NCI-H1417 treated with DMSO at 0.1 percent for 48 hours (cell line): ENCODE results near the gene OR2T5.
"Not testable (repeated sequence)": the region's sequence is repeated elsewhere in the genome, so short reads cannot be mapped to it uniquely, and the experiment has no call there.

Source experiments
- DNase-seq: peaks from one replicate; lab custom pipeline; 2025; lab: John Stamatoyannopoulos, UW

Gene OR2T5

GRCh38 chr1:248488289-248488688 lies at the start of gene OR2T5:
OR2T5 (plus strand) TSS chr1:248488589; CDS start chr1:248488589, 0 bp downstream.
- not testable (repeated sequence) for DNase-seq

- not testable (repeated sequence) for DNase-seq
These were observed 49.7 kb upstream of the OR2T5 start for GRCh38 chr1:248438668-248439067.

- DNase-seq = not testable (repeated sequence)
These were observed 49.1 kb upstream of the OR2T5 start for GRCh38 chr1:248439283-248439682.

GRCh38 chr1:248442500-248443277 lies 45.7 kb upstream of the OR2T5 start:
- not testable (repeated sequence) for DNase-seq

- not testable (repeated sequence) for DNase-seq
These were observed 43.8 kb upstream of the OR2T5 start for GRCh38 chr1:248444603-248445002.

GRCh38 chr1:248445399-248445798 lies 43.0 kb upstream of the OR2T5 start, which contains the start of gene OR2T2:
OR2T2 (plus strand) TSS chr1:248445637; CDS start chr1:248452798, 7,161 bp downstream.
- DNase-seq = not testable (repeated sequence)

GRCh38 chr1:248448409-248449074 lies 39.8 kb upstream of the OR2T5 start:
- DNase-seq = not testable (repeated sequence)

GRCh38 chr1:248449821-248450465 lies 38.4 kb upstream of the OR2T5 start:
- DNase-seq = not testable (repeated sequence)

GRCh38 chr1:248450466-248451145 lies 37.8 kb upstream of the OR2T5 start:
- not testable (repeated sequence) for DNase-seq

GRCh38 chr1:248453619-248454018 lies 34.8 kb upstream of the OR2T5 start:
- not testable (repeated sequence) for DNase-seq

GRCh38 chr1:248455045-248455444 lies 33.3 kb upstream of the OR2T5 start:
- not testable (repeated sequence) for DNase-seq

- DNase-seq = not testable (repeated sequence)
These were observed 31.8 kb upstream of the OR2T5 start for GRCh38 chr1:248456635-248457034.

- not testable (repeated sequence) for DNase-seq
These were observed 29.3 kb upstream of the OR2T5 start for GRCh38 chr1:248459117-248459516.

- DNase-seq = no peak
These were observed 17.2 kb upstream of the OR2T5 start for GRCh38 chr1:248471154-248471553.

GRCh38 chr1:248472111-248472510 lies 16.3 kb upstream of the OR2T5 start:
- DNase-seq = not testable (repeated sequence)

- not testable (repeated sequence) for DNase-seq
These were observed 15.3 kb upstream of the OR2T5 start, which contains the start of gene OR2T3 for GRCh38 chr1:248473051-248473450. OR2T3 (plus strand) TSS chr1:248473351; CDS start chr1:248473351, 0 bp downstream.

- not testable (repeated sequence) for DNase-seq
These were observed 12.7 kb upstream of the OR2T5 start for GRCh38 chr1:248475660-248476059.

- not testable (repeated sequence) for DNase-seq
These were observed 6.5 kb upstream of the OR2T5 start for GRCh38 chr1:248481686-248482579.

GRCh38 chr1:248496661-248497060 lies 8.3 kb downstream of the OR2T5 start:
- not testable (repeated sequence) for DNase-seq

GRCh38 chr1:248500305-248501035 lies 12.1 kb downstream of the OR2T5 start:
- not testable (repeated sequence) for DNase-seq
